WTC11 (cell line): ENCODE data around the gene APLF. TPM values are rescaled to one million over a fixed set of nuclear protein-coding genes. Genes with fewer than 3 reads are reported as not detected.

Source experiments
- ATAC-seq: fragments of 200-7000 bp; cut with Tn5 transposase; 2 replicates; pipeline ENCODE4 v1.10.0; 2021; ENCODE audit warnings: mild to moderate bottlenecking, moderate library complexity
- CTCF ChIA-PET: fragments of 300-600 bp; sonication (Branson Sonifier 250); formaldehyde crosslinking; loops from one replicate; lab custom pipeline; 2021; ENCODE audit warnings: antibody characterized with exemption; lab: Charles Lee
- POLR2A ChIA-PET: fragments of 350-600 bp; sonication (Branson Sonifier 250); formaldehyde crosslinking; loops from one replicate; lab custom pipeline; 2021; ENCODE audit warnings: antibody characterized with exemption; lab: Charles Lee
- DNase-seq: peaks from one replicate; pipeline ENCODE4 v3.0.0; 2021; ENCODE audit warnings: low spot score
- H3K27ac Mint-ChIP-seq: 2 replicates; pipeline ENCODE4 v1.8.0; 2021; ENCODE audit warnings: mixed read lengths
- H3K27me3 Mint-ChIP-seq: 2 replicates; pipeline ENCODE4 v1.8.0; 2021; ENCODE audit warnings: low read depth, mild to moderate bottlenecking, moderate library complexity, mixed read lengths
- H3K36me3 Mint-ChIP-seq: 2 replicates; pipeline ENCODE4 v1.8.0; 2021; ENCODE audit warnings: mixed read lengths
- H3K4me1 Mint-ChIP-seq: 2 replicates; pipeline ENCODE4 v1.8.0; 2022; ENCODE audit warnings: mixed read lengths
- H3K4me3 Mint-ChIP-seq: 2 replicates; pipeline ENCODE4 v1.8.0; 2021; ENCODE audit warnings: mild to moderate bottlenecking, moderate library complexity, mixed read lengths
- H3K9me3 Mint-ChIP-seq: 2 replicates; pipeline ENCODE4 v1.8.0; 2021; ENCODE audit warnings: mixed read lengths
- CBFB ChIP-seq: sonication (generic); formaldehyde crosslinking; IDR thresholded peaks from 2 replicates; pipeline ENCODE4 v1.8.1; 2022; ENCODE audit warnings: mild to moderate bottlenecking, low read depth, missing genetic modification reagents
- FOXK1 ChIP-seq: sonication (generic); formaldehyde crosslinking; IDR thresholded peaks from 2 replicates; pipeline ENCODE4 v1.8.0; 2022; ENCODE audit warnings: mild to moderate bottlenecking, moderate library complexity, missing genetic modification reagents
- JAZF1 ChIP-seq: fragments of 250-450 bp; sonication (Bioruptor Pico); IDR thresholded peaks from 2 replicates; pipeline ENCODE4 v1.9.0; 2021; ENCODE audit warnings: moderate library complexity, mild to moderate bottlenecking, inconsistent platforms
- NR1H2 ChIP-seq: sonication (generic); formaldehyde crosslinking; IDR thresholded peaks from 2 replicates; pipeline ENCODE4 v1.9.0; 2021; ENCODE audit warnings: mild to moderate bottlenecking, moderate library complexity, missing genetic modification reagents
- RORB ChIP-seq: fragments of 250-450 bp; sonication (Bioruptor Pico); IDR thresholded peaks from 2 replicates; pipeline ENCODE4 v1.9.0; 2021; ENCODE audit warnings: mild to moderate bottlenecking
- TCF7 ChIP-seq: sonication (generic); formaldehyde crosslinking; IDR thresholded peaks from 2 replicates; pipeline ENCODE4 v1.8.0; 2022; ENCODE audit warnings: mild to moderate bottlenecking, low read depth, missing genetic modification reagents, moderate library complexity
- ZNF232 ChIP-seq: sonication (generic); formaldehyde crosslinking; IDR thresholded peaks from 2 replicates; pipeline ENCODE4 v1.8.0; 2022; ENCODE audit warnings: mild to moderate bottlenecking, missing genetic modification reagents
- ZNF671 ChIP-seq: fragments of 250-450 bp; sonication (Bioruptor Pico); IDR thresholded peaks from 2 replicates; pipeline ENCODE4 v1.8.0; 2021; ENCODE audit warnings: mild to moderate bottlenecking
- total RNA-seq: library from RNA; stranded (reverse); gene quantifications from 3 replicates; pipeline ENCODE4 v1.2.3, GENCODE V29; 2021
- TF ChIP-seq, protein P1 (sequence below): sonication (generic); formaldehyde crosslinking; IDR thresholded peaks from 2 replicates; pipeline ENCODE4 v1.8.1; 2023; ENCODE audit warnings: mild to moderate bottlenecking, missing genetic modification reagents, moderate library complexity
- TF ChIP-seq, protein P2 (sequence below): sonication (generic); formaldehyde crosslinking; IDR thresholded peaks from 2 replicates; pipeline ENCODE4 v1.8.1; 2023; ENCODE audit warnings: mild to moderate bottlenecking, missing genetic modification reagents, borderline replicate concordance
- TF ChIP-seq, protein P3 (sequence below): fragments of 200-600 bp; IDR thresholded peaks from 2 replicates; pipeline ENCODE4 v1.8.0; 2022; ENCODE audit warnings: antibody characterized with exemption
- TF ChIP-seq, protein P4 (sequence below): sonication (generic); formaldehyde crosslinking; IDR thresholded peaks from 2 replicates; pipeline ENCODE4 v1.8.0; 2023; ENCODE audit warnings: mild to moderate bottlenecking, missing genetic modification reagents
- TF ChIP-seq, protein P5 (sequence below): sonication (generic); formaldehyde crosslinking; IDR thresholded peaks from 2 replicates; pipeline ENCODE4 v1.8.0; 2023; ENCODE audit warnings: missing genetic modification reagents

Gene APLF
- total RNA-seq, 1 experiment from 2014 or later: 2.7 TPM

DNA sequence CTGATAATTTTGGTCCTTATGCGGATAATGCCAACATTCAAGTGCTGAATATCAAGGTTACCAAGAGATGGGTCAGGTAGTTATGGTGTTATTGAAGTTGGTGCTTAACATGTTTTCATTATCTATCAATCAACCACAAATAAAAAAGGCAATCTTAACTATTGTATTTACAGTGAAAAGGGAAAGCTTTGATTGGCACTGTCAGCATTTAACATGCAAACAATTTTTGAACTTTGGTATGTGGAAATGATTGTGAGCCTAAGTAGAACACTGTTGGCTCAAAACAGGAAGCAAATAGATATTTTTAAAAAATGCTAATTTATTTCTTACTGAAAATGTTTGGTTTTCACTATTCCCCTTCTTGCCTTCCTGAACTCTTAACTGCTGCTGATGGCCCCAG lies 21.9 kb downstream of the APLF start:
- ATAC-seq (no peak), DNase-seq (no peak)
- Mint-ChIP-seq H3K9me3 (peaks cover 9% of the 10 kb centered on the region), H3K4me3 (no peak overlapping the region), H3K27ac (no peak overlapping the region), H3K27me3 (no peaks in the 10 kb centered on the region), H3K4me1 (no peaks in the 10 kb centered on the region), H3K36me3 (peaks cover 5% of the 10 kb centered on the region)
- ChIA-PET POLR2A (no interaction called here), CTCF (no interaction called here)
- TF ChIP-seq FOXK1 (CRISPR knock-in tag) (no peak), ZNF232 (CRISPR knock-in tag) (no peak), CBFB (no peak), TCF7 (no peak), NR1H2 (CRISPR knock-in tag) (no peak)
- TF ChIP-seq, protein P1, sequence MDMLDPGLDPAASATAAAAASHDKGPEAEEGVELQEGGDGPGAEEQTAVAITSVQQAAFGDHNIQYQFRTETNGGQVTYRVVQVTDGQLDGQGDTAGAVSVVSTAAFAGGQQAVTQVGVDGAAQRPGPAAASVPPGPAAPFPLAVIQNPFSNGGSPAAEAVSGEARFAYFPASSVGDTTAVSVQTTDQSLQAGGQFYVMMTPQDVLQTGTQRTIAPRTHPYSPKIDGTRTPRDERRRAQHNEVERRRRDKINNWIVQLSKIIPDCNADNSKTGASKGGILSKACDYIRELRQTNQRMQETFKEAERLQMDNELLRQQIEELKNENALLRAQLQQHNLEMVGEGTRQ: no peak
- TF ChIP-seq, protein P2, sequence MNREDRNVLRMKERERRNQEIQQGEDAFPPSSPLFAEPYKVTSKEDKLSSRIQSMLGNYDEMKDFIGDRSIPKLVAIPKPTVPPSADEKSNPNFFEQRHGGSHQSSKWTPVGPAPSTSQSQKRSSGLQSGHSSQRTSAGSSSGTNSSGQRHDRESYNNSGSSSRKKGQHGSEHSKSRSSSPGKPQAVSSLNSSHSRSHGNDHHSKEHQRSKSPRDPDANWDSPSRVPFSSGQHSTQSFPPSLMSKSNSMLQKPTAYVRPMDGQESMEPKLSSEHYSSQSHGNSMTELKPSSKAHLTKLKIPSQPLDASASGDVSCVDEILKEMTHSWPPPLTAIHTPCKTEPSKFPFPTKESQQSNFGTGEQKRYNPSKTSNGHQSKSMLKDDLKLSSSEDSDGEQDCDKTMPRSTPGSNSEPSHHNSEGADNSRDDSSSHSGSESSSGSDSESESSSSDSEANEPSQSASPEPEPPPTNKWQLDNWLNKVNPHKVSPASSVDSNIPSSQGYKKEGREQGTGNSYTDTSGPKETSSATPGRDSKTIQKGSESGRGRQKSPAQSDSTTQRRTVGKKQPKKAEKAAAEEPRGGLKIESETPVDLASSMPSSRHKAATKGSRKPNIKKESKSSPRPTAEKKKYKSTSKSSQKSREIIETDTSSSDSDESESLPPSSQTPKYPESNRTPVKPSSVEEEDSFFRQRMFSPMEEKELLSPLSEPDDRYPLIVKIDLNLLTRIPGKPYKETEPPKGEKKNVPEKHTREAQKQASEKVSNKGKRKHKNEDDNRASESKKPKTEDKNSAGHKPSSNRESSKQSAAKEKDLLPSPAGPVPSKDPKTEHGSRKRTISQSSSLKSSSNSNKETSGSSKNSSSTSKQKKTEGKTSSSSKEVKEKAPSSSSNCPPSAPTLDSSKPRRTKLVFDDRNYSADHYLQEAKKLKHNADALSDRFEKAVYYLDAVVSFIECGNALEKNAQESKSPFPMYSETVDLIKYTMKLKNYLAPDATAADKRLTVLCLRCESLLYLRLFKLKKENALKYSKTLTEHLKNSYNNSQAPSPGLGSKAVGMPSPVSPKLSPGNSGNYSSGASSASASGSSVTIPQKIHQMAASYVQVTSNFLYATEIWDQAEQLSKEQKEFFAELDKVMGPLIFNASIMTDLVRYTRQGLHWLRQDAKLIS (CRISPR knock-in tag): no peak
- TF ChIP-seq, protein P3, sequence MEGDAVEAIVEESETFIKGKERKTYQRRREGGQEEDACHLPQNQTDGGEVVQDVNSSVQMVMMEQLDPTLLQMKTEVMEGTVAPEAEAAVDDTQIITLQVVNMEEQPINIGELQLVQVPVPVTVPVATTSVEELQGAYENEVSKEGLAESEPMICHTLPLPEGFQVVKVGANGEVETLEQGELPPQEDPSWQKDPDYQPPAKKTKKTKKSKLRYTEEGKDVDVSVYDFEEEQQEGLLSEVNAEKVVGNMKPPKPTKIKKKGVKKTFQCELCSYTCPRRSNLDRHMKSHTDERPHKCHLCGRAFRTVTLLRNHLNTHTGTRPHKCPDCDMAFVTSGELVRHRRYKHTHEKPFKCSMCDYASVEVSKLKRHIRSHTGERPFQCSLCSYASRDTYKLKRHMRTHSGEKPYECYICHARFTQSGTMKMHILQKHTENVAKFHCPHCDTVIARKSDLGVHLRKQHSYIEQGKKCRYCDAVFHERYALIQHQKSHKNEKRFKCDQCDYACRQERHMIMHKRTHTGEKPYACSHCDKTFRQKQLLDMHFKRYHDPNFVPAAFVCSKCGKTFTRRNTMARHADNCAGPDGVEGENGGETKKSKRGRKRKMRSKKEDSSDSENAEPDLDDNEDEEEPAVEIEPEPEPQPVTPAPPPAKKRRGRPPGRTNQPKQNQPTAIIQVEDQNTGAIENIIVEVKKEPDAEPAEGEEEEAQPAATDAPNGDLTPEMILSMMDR: no peak

DNA sequence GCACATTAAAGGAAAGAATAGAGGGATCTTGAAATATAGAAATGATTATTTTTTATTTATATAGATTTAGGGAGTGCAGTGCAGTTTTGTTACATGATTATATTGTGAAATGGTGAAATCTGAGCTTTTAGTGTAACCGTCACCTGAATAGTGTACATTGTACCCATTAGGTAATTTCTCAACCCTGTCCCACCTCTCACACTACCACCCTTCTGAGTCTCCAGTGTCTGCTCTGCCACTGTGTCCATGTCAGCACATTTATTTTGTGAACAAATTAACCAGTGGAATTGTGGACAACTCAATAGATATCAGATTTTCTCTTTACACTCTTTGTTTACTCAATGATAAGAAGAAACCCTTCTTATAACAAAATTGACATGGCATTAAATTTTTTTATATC lies 24.2 kb downstream of the APLF start:
- no peak overlapping the region for H3K27ac Mint-ChIP-seq
- ChIA-PET CTCF (no interaction called here), POLR2A (no interaction called here)
- peaks cover 5% of the 10 kb centered on the region for H3K27me3 Mint-ChIP-seq
- ATAC-seq: no peak
- no peaks in the 10 kb centered on the region for H3K4me1 Mint-ChIP-seq
- peaks cover 29% of the 10 kb centered on the region for H3K9me3 Mint-ChIP-seq
- no peak overlapping the region for H3K4me3 Mint-ChIP-seq
- H3K36me3 Mint-ChIP-seq: peaks cover 23% of the 10 kb centered on the region
- no peak for DNase-seq
- TF ChIP-seq FOXK1 (CRISPR knock-in tag): no peak
- TF ChIP-seq, protein P4, sequence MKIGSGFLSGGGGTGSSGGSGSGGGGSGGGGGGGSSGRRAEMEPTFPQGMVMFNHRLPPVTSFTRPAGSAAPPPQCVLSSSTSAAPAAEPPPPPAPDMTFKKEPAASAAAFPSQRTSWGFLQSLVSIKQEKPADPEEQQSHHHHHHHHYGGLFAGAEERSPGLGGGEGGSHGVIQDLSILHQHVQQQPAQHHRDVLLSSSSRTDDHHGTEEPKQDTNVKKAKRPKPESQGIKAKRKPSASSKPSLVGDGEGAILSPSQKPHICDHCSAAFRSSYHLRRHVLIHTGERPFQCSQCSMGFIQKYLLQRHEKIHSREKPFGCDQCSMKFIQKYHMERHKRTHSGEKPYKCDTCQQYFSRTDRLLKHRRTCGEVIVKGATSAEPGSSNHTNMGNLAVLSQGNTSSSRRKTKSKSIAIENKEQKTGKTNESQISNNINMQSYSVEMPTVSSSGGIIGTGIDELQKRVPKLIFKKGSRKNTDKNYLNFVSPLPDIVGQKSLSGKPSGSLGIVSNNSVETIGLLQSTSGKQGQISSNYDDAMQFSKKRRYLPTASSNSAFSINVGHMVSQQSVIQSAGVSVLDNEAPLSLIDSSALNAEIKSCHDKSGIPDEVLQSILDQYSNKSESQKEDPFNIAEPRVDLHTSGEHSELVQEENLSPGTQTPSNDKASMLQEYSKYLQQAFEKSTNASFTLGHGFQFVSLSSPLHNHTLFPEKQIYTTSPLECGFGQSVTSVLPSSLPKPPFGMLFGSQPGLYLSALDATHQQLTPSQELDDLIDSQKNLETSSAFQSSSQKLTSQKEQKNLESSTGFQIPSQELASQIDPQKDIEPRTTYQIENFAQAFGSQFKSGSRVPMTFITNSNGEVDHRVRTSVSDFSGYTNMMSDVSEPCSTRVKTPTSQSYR: no peak
- no peak for TF ChIP-seq NR1H2 (CRISPR knock-in tag)
- no peak for TF ChIP-seq CBFB
- TF ChIP-seq JAZF1 (CRISPR knock-in tag): no peak
- TF ChIP-seq, protein P5, sequence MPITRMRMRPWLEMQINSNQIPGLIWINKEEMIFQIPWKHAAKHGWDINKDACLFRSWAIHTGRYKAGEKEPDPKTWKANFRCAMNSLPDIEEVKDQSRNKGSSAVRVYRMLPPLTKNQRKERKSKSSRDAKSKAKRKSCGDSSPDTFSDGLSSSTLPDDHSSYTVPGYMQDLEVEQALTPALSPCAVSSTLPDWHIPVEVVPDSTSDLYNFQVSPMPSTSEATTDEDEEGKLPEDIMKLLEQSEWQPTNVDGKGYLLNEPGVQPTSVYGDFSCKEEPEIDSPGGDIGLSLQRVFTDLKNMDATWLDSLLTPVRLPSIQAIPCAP (CRISPR knock-in tag): no peak
- no peak for TF ChIP-seq ZNF671 (CRISPR knock-in tag)

DNA sequence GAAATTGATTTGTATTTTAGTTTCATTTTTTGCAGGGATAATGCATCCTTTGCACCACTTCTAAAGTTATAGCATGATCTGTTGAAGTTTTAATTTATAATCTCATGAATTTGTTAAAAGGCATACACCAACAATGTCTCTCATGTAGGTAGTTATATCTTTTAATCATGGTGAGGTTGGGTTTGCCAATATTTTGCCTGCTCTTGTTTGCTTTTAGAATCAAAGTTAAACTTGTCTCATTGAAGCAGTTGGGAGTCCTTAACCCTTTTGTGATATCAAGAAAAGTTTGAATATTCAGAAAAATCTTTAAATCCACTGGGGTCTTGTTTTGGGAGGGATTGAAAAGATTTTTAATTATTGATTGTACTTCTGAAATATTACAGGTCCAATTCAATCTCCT lies 31.7 kb downstream of the APLF start:
- no peak for TF ChIP-seq RORB (CRISPR knock-in tag)
- DNase-seq (no peak), ATAC-seq (no peak)
- H3K4me1 Mint-ChIP-seq: no peaks in the 10 kb centered on the region
- peaks cover 33% of the 10 kb centered on the region for H3K9me3 Mint-ChIP-seq
- H3K27me3 Mint-ChIP-seq: peaks cover 5% of the 10 kb centered on the region
- CTCF ChIA-PET: interaction anchor here (0.7 to 2.2 kb wide), 2 partner anchors 11 to 96 kb away, joined by 3 to 8 read pairs; no protein-coding TSS in a partner anchor
- H3K36me3 Mint-ChIP-seq: peaks cover 29% of the 10 kb centered on the region
- H3K27ac Mint-ChIP-seq: no peak overlapping the region
- H3K4me3 Mint-ChIP-seq: no peak overlapping the region
- POLR2A ChIA-PET: no interaction called here
